Ecto neural progenitor cell (in vitro differentiated cells): ENCODE data around the gene TFEB.

Source experiments
- DNase-seq: peaks from one replicate; pipeline ENCODE4 v3.0.0-alpha.2; 2018; ENCODE audit warnings: low spot score

The TFEB gene

DNA sequence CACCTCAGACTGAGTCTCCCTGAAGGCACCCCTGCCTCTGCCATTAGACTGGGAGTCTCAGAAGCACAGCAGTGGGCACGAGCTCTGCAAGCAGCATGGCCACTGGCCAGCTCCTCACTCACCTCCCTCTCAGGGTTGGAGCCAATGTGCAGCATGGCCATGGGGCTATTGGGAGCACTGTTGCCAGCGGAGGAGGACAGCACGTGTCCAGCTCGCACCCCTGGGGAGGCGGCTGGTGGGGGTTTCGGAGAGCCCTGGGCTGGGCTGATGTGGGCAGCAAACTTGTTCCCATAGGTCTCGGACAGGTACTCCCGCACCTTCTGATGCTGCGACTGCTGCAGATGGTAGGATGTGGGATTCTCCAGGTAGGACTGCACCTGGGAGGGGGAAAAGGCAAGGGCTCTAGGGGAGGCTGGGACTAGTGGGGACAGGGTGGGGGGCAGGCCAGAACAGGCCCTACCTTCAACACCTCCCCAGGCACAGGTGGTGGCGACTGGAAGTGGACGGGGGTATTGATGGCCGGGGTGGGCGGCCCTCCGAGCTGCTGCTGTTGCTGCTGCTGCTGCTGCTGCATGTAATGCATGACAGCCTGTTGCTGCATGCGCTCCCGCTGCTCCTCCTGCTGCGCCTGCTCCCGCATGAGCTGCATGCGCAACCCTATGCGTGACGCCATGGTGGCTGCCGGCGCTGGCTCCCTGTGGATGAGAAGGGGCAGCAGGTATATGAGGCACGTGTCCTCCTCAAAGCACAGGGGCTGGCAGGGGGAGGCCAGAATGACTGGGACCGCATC is 44.7 kb downstream of the TFEB start:
- no peak for DNase-seq

DNA sequence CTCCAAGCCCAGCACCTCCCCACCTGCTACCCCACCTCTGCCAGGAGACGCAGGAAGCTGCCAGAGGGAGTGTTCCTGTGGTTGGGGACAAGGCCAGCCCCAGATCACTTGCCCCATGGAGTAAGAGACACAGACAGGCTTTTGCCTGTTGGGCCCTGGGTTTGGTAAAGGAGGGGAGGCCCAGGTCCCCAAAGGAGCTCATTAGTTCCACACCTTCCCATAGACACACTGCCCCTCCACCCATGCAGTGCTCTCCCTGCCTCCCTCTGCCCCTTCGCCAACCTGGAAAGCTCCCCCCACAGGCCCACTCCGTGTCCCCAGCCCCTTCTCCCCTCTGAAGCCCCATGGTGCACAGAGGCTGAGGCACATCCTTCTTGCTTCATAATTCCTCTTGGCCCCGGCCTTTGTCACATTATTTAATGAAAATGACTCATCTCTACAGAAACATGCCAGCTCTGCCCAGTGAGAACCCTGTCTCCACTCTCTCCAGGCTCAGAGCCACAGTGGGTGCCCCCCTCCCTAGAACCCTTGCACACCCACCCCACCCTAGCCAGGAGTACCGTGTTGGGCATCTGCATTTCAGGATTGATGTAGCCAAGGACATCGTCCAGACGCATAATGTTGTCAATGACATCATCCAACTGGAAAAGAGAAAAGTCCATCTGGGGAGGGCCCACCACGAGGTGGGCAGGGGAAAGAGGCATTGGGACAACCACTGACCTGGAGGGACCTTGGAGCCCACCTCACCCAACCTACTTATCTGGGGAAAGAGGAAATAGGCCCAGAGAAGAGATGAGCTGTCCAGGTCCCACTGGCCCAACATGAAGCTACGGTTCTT is 46.0 kb downstream of the TFEB start:
- DNase-seq = no peak

DNA sequence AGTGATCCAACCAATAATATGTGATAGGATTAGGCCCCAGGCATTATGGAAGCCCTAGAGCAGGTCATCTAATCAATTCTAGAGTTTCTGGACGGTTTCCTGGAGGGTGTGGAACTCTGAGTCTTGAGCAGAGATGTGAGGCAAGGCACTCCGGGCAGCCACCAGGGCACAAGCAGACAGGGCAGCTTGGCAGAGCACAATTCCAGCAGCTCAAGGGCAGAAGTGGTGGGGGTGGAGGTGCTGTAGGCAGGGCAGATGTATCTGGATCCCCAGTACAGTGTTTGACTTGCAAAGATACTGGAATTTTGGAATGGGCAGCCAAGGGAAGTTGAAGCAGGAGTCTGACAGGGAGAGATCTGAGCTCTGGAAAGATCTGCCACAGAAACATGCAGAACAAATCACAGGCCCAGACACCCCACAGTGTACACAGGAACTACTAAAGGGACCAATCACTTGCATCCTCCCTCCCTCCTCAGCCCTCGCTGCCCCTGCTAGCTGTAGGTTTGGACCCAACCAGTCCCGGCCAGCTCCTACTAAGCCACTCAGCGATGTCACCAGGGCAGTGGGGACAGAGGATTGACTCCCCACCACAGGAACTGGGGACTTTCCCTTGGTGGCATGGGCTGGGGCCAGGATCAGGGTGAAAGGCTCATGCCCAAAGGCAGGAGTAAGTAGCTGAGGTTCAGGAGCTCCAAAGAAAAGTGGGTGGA is 47.0 kb downstream of the TFEB start:
- DNase-seq = no peak

DNA sequence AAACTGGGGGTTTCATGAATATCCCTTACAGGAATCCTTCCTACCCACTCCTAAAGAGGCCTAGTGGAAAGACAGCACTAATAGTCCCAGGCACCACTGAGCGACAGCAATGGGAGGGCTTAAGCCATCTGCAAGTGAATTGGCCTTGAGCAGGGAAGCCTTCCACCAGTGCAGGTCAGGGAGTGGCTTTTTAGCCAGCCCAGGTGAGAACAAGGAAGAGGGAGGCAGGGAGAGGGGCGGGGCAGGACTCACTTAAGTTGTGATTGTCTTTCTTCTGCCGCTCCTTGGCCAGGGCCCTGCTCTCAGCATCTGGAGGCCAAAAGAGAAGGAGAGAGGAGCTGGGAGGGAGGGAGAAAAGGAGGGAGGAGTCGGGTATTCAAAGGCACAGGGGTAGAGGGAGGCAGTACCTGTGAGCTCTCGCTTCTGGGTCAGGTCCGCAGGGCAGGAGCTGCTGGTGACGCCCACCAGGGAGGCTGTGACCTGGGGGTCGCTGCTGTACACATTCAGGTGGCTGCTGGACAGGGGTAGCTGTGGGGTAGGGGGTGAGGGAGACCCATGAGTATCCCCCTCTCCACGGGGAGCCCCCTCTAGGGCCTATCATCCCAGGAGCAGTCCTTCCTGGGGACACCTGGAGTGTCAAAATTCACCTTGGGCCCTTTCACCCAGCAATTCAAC is 47.8 kb downstream of the TFEB start:
- no peak for DNase-seq

DNA sequence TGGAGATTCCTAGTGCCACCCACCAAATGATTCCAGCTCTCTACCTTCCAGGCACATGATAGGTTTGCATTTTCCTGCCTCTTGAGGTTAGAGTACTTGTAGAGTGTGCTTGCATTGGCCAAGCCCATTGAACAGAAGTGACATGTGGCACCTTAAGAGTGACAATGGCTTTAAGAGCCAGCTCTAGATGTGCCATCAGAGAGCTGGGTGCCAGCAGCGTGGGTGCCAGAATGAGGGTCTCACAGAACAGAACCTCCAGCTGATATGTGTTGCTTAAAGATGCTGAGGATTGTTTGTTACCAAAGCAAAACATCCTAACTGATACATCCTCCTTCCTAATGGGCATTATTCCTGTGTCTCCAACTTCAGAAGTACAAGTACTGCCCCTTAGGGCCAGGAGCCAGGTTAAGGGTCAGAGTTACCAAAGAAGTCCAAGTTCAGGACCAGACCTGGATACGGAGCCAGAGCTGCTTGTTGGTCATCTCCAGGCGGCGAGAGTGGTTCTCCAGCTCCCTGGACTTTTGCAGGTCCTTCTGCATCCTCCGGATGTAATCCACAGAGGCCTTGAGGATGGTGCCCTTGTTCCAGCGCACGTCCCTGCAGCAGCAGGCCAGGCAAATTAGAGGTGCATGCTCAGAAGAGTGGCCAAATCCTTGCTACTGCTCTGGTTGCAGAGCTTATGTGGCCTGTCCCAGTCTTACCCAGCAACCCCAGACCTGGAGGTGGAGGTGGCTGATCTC is 49.6 kb downstream of the TFEB start:
- no peak for DNase-seq

DNA sequence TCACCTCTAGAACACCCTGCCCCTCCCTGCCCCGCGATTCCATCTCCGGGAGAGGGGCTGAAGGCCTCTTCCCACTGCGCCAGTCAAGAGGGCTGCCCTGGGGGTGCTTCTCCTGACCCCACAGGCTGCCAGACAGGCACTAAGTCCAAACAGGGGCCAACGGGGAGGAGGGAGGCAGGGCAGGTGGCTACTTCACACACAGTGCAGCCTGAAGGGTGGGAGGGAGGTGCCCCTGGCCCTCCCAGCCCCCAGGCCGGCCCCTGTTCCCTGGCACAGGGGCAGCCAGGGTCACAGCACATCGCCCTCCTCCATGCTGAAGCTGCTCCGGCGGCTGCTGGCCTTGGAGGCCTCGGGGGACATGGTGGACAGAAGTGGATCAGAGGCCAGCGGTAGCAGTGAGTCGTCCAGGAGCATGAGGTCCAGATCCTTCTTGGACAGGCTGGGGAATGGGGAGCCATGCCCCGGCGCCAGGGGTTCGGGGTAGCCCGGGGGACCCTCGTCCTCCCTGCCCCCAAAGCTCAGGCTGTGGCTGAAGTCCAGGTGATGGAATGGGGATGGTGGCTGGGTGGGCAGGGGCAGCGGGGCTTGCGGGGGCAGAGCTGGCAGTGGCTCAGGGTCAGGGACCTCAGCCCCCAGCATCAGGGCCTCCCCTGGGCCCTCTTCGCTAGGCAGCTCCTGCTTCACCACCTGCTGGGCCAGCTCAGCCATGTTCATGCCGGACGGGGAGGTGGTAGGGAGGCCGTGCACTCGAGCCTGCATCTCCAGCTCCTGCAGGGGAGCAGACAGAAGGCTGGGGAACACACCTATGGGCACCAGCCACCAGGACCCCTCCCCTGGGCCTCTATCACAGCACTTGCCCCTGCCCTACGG is 50.9 kb downstream of the TFEB start:
- DNase-seq = no peak

DNA sequence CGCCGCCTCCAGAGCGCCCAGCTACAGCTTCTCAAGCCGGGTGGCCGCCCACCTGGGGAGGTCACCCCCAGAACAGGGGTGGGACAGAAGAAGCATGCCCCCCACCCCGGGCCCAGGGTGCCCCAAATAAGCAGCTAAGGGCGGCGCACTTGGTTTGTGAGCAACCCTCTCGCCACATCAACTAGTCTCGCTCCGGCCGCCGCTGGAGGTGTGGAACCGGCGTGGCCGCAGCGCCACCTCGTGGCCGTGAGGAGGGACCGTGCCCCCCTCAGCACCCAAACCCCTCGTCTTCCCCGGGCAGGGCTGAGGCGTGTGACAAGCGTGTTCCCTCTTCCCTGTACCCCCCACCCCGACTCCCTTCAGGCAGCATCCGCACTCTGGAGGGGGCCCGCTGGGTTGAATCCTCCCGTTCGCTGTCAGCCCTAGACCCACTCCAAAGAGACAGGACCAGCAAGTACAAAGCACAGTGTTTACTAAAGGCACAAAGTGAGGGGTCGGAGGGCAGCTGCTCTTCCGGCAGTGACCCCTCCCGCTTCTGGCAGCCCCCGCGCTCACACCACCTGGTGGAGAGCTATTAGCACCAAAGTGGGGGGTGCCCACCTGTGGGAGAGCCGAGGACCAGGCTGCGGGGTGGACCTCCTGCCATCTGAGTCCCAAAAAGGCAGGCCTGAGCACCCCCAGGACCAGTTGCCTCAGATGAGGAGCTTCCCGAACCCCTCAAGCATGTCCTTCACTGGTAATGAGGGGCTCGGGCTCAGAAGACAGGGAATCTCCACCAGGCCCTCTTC is 51.7 kb downstream of the TFEB start:
- peak; percentile 91 for DNase-seq

DNA sequence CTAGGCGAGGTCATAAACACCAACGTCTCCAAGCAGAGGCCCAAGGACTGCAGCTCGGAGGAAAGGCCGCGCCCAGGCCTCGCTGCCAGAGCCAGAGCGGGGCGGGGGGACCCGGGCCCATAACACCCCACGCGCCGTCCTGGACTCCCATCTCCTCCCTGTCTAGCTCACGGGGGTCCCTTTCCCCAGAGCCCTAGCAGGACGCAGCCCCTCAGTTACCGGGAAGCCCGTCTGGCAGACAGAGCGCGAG is 52.2 kb downstream of the TFEB start:
- no peak for DNase-seq

DNA sequence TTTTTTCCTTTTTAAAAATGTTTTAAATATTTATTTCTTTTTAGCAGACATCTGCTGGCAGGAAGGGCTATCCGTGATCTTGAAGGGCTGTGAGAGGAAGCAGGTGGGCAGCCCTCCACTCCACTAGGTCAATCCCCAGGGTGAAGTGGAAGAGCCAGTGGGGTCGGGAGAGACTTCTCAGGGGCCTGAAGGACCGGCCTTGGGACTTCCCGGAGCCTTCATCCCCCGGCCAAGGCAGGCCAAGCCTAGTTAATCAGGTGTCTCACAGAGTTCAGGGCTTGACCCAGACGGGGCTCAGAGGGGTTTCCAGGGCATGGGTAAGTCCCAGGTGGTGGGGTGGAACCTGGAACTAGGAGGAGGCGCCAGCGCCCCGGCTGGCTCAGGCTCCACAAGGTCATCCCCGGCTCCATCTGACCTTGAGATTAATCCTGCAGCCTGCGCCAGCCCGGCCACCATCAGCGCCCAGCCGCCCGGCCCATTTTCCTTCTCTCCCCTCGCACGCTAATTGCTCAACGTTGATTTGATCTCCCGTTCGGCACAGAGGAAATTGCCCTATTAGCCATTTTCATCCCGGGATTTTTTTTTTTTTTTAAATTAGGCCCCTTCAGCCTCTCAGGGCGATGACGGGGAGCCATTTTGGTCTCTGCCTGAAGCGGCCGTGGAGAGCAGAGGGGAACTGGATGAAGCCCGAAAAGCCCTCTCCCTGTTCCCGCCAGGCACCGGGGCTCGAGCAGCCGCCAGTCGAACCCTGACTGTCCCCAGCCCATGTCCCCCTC is 52.7 kb downstream of the TFEB start:
- DNase-seq = no peak

DNA sequence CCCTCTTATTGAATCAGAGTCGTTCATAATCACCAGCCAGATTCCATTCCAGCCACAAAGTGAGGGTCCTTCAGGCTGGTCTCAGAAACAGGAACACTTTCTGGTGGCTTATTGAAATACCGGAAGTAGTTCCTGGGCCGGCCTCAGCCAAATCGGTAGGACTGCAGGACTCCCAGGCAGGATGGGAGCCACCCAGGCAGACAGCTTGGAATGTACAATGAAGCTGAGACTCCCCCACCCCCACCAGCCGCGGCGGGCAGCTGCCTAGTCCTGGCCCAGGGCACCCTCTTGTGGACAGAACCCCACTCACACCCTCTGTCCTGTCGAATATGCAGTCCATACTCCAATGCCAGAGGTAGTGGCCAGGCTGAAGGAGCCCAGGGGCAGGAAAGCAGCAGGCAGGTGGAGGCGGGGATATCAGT is 53.3 kb downstream of the TFEB start:
- DNase-seq = peak; percentile 95

DNA sequence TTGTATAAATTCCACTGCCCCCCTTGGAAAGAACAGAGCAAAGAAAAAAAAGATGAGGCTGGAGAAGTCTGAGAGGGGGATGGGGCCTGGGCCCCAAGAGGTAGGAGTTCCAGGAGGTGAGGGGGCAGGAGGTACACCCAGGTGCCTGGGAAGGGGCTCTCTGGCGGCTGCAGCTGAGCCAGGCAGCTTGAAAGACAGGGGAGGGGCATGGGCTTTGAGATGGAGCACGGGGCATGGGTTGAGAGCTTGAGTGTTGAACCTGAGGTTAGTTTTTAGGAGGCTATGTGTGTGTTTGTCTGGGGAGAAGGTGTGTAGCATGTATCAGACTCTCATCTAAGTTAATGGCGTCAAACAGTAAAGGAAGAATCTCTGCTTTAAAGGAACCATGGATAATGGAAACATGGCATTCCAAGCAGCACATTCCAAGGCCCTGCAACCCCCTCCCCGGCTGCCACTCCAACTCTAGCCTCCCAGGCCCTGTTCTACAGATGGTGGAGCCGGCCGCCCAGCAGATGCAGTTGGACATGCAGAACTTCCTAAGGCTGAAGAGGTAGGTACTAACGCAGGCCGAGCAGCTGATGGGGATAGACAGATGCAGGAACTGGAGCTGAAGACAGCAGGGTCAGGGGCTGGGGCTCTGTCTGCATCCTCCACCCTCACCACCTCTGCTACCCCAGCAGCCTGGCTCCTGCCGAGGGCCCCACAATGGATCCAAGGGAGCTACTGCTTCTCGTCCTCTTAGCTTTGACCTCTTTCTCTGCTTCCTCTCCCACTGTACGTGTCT is 55.0 kb downstream of the TFEB start:
- DNase-seq = no peak

DNA sequence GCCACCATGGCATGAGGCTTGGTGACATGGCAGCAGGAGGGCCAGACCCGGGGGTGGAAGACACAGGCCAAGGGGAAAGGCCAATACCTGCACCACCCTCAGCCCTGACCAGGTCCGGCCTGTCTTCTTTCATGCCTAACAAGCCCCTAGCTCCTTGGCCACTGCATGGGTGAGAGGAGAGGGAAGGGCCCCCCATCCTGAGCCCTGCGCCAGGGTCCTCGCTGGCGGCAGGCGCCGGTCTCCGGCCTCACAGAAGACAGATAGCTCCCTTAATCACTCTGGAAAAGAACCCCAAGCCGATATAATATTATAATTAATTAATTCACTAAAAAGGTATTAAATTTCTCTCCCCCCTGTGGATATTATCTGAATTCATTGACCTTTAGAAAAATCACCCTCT is 55.7 kb downstream of the TFEB start:
- DNase-seq = no peak

DNA sequence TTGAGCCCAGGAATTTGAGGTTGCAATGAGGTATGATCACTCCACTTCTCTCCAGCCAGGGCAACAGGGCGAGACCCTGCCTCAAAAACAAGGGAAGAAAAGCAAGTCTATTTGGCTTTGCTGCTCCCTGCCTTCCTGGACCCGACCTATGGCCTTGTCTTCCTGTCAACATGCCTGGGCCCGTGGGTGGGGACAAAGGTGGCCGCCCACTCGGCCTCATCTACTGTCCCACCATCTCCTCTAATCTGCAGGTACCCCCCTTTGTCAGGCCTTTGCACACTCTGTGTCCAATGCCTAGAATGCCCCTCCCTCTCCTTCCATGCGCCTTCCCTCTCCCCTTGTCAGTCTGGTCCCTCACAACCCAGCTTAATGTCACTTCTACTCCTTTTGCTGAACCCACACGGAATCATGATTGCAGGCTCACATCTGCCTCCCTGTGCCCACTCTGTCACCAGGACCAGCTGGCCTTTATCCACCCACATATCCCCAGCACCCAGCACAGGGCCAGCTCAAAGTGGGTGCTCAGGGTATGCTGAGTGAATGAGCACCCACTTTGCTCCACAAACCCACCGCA is 56.8 kb downstream of the TFEB start:
- no peak for DNase-seq

DNA sequence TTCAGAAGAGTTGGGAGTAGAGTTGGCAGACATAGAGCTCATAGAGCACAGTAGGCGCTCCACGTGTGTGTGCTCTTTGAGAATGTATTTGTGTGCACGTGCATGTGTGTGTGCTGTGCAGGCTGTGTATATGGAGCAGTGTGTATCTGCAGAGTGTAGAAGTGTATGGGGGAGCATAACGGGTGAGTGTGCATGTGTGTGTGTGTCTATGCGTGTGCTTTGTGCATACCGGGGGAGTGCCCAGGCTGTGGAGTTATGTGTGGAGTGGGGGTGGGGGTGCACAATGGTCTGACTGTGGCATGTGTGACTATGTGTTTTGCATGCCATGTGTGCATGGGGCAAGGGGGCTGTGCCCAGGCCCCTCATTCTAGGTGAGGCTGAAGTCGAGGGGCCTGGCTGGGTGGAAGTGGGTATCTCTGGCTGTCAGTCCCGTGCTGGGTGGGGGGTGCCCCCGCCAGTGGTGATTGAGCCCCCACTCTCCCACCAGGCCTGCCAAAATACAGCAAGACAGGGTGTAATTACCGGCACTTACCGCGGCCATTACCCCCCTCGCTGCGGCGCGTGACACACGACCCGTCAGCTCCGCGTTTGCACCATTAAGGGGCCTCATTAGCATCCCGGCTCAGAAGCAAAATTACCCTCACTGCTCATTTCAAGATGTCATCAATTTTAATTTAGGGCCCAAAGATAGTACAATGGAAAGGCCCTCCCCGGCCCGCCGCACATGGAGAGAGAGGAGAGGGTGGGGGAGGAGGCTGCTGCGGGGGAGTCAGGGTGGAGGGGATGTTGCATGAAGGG is 58.1 kb downstream of the TFEB start:
- no peak for DNase-seq

DNA sequence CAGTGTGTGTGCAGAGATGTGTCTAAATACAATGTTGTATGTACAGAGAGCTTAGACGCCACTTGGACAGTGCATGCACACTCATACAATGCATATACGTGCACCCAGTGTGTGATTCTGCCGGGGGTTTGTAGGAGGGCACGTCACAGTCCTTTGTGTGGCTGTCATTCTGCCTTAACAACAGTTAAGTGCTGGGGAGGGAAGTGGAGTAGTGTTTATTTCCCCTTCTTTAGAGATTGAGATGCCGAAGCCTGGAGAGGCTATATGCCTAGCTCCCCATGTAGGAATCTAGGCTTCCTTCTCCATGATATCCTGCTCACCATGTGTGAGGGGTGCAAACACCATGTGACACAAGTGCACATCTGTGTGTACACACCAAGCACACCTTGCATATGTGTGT is 59.0 kb downstream of the TFEB start:
- no peak for DNase-seq

DNA sequence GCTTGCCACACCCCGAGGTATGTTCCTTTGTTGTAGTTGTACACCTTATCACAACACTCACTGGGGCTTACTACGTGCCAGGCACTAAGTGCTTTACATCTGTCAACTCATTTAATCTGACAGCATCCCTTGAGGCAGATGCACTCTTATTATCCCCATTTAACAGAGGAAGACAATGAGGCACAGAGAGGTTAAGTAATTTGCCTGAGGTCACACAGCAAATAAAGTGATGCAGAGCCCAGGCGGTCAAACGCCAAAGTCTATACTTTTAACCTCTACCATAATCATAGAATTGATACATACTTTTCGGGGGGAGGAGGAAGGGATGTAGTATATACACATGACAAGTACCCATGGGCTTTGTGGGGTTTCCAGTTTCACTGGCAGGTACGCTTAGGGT is 59.4 kb downstream of the TFEB start:
- no peak for DNase-seq

DNA sequence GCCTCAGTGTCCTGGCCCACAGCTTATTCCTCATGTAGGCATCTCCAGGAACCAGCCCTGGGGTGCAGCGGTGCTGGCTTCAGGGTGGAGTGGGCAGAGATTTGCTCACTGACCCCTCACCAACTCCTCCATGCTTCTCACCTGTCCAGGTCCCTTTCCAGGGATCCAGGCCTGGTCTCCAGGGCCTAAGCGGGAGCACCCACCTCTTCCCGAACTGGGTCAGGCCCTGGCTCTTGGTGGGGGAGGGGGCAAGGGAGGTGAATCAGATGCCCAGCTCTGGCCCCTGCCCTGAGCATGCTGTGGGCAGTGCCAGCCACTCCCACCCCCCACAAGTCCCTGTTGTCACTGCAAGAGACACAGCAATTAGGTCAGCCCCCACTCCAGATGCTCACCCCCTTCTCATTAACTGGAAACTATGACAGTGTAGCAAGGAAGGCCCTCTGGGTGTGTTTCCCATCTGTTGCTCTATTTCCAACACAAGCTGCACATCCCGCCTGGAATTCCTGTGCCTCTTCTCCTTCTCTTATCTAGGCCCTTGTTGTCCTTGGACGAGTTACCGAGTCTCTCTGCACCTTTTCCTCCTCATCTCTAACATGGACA is 60.1 kb downstream of the TFEB start:
- DNase-seq = no peak
